ENCODE measurements around the gene PSAP. TPM values are rescaled to one million over a fixed set of nuclear protein-coding genes. Genes with fewer than 3 reads are reported as not detected.
A peak's percentile ranks its signal among the peaks of the same experiment; 100 is the strongest.

The PSAP gene
- total RNA-seq, 2 experiments from 2014 or later = 94.2 to 101 TPM

DNA sequence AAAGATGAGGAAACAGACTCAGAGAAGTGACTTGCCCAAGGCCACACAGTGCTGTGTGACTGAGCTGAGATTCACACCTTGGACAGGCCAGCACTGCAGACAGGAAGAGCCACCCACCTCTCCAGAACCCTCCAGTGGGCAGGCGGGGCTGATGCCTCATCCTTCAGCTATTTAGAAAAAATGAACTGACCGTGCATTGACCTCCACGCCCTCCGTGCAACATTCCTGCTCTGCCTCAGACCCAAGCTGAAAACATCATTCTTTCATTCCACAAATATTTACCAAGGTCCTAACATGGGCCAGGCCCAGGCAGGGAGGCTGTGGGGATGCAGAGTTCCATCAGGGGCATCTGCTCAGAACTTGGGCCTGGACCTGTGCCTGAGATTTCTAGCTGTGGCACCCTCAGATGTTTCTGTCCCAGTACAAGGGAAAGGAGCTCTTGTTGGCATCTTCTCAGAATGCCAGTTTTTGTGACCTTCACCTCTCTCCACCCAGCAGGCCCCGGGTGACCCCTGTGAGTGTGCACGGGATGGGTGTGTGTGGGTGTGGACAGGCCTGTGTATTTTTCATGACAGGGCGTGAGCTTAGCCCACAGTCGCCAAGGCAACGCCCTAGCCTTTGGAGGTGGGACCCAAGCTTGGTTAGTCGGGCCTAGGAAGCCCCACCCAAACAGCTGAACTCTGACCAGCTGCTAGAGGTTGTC is 84.2 kb downstream of the PSAP start:
- ChIA-PET CTCF (interaction anchor here (0.9 to 10.5 kb wide), 7 partner anchors 10 to 129 kb away, joined by 3 to 108 read pairs (median 11); no protein-coding TSS in a partner anchor), POLR2A (interaction anchor here (0.9 to 9.2 kb wide), 9 partner anchors 10 to 54 kb away, joined by 3 to 116 read pairs (median 6); no protein-coding TSS in a partner anchor)
- ATAC-seq = peak; percentile 6
- Mint-ChIP-seq H3K4me1 (ENCODE audit: low read depth) (peaks cover 88% of the 10 kb centered on the region), H3K4me3 (peak overlapping the region; percentile 32), H3K27ac (peak overlapping the region; percentile 95), H3K27me3 (no peaks in the 10 kb centered on the region), H3K36me3 (ENCODE audit: low read depth) (peaks cover 52% of the 10 kb centered on the region), H3K9me3 (no peaks in the 10 kb centered on the region)
- peak; percentile 72 for DNase-seq
- TF ChIP-seq, protein P1, sequence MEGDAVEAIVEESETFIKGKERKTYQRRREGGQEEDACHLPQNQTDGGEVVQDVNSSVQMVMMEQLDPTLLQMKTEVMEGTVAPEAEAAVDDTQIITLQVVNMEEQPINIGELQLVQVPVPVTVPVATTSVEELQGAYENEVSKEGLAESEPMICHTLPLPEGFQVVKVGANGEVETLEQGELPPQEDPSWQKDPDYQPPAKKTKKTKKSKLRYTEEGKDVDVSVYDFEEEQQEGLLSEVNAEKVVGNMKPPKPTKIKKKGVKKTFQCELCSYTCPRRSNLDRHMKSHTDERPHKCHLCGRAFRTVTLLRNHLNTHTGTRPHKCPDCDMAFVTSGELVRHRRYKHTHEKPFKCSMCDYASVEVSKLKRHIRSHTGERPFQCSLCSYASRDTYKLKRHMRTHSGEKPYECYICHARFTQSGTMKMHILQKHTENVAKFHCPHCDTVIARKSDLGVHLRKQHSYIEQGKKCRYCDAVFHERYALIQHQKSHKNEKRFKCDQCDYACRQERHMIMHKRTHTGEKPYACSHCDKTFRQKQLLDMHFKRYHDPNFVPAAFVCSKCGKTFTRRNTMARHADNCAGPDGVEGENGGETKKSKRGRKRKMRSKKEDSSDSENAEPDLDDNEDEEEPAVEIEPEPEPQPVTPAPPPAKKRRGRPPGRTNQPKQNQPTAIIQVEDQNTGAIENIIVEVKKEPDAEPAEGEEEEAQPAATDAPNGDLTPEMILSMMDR (IDR thresholded peaks at IDR 0.05) = no peak
- intact Hi-C loops (cut with micrococcal nuclease) = no loop called here

Small RNAs within 50 kb of the gene (microRNA-seq; reads per million reads assigned to microRNA genes)
- 1.8 reads per million for gene MIR7152 (ENCODE audit: borderline microRNAs expressed, borderline replicate concordance)

Other genes starting within 250 kb of the PSAP start
- gene C10orf105, start 131.5 kb downstream of the PSAP start, total RNA-seq = under 1 TPM; 0.16 to 0.27 TPM
- 10 to 100 TPM; 59.6 to 61.0 TPM for gene VSIR, start 77.7 kb downstream of the PSAP start, total RNA-seq
- gene CHST3, start 113.1 kb upstream of the PSAP start, total RNA-seq = under 1 TPM; 0.20 to 0.36 TPM
- gene SPOCK2, start 237.3 kb upstream of the PSAP start, total RNA-seq = 100 to 1,000 TPM; 134 to 135 TPM

All from activated CD8-positive, alpha-beta T cell treated with anti-CD3 and anti-CD28 coated beads for 36 hours (primary cell).